H1 (cell line): ENCODE results near the gene WDFY3. TPM values are rescaled to one million over a fixed set of nuclear protein-coding genes. Genes with fewer than 3 reads are reported as not detected.

Experiments
- CBX8 ChIP-seq: fragments of 300-800, 300-1000 bp; sonication (generic); IDR thresholded peaks from 2 replicates; pipeline ENCODE4 v1.7.1; 2016; ENCODE audit warnings: low read depth, low read length, borderline replicate concordance
- NANOG ChIP-seq: IDR thresholded peaks from 2 replicates; pipeline ENCODE4 v1.6.1; 2011; ENCODE audit warnings: low read length, low read depth, mild to moderate bottlenecking, inconsistent platforms; ENCODE audit not compliant: insufficient read depth, poor library complexity, severe bottlenecking
- polyA plus RNA-seq, 7 experiments: library from polyadenylated mRNA; depleted of rRNA in 3 of 7; stranded (reverse) in 5 of 7; unstranded in 2 of 7; fragments of >200 nt in 5 of 7; fragments of 200-250 nt in 2 of 7; gene quantifications; 1 replicate in 5 of 7; 2 replicates in 1 of 7; 4 replicates in 1 of 7; pipeline versions ENCODE4 v1.2.1 to v1.2.3, GENCODE V29; 2011 to 2013; ENCODE audit warnings: missing spikeins in 2 of 7, mixed read lengths in 2 of 7
- total RNA-seq: library from RNA; stranded (reverse); fragmentation: NEBNext Ultra II Directional; extraction: Animal tissue kit (Norgen Biotek cat#: 25700); gene quantifications from 2 replicates; pipeline ENCODE4 v1.2.1, GENCODE V29; 2021

Gene WDFY3
- total and polyA plus RNA-seq, 2 of the 8 experiments (the other 6 are each of a cell fraction or from before 2014, with no cell fraction given), result 25.6 to 62.4 TPM

- TF ChIP-seq NANOG, result no peak
- no peak for TF ChIP-seq CBX8
These were observed 322.4 kb downstream of the WDFY3 start (continued) for GRCh38 chr4:84644087-84644486.
